H1 (cell line): ENCODE measurements around the gene GP2. TPM values are rescaled to one million over a fixed set of nuclear protein-coding genes. Genes with fewer than 3 reads are reported as not detected.

Experiments
- EZH2 ChIP-seq: fragments of 200-600 bp; sonication (generic); IDR thresholded peaks from 2 replicates; pipeline ENCODE4 v1.7.1; 2012; ENCODE audit warnings: low read depth, mild to moderate bottlenecking, moderate library complexity, low read length, inconsistent platforms; ENCODE audit not compliant: severe bottlenecking
- JUND ChIP-seq: IDR thresholded peaks from 2 replicates; pipeline ENCODE4 v1.6.1; 2011; ENCODE audit warnings: mild to moderate bottlenecking, improper control_type of control experiment, low read length
- TAF1 ChIP-seq: IDR thresholded peaks from 2 replicates; pipeline ENCODE4 v1.6.1; 2011; ENCODE audit warnings: mild to moderate bottlenecking, low read depth, low read length
- polyA plus RNA-seq, 7 experiments: library from polyadenylated mRNA; depleted of rRNA in 3 of 7; stranded (reverse) in 5 of 7; unstranded in 2 of 7; fragments of >200 nt in 5 of 7; fragments of 200-250 nt in 2 of 7; gene quantifications; 1 replicate in 5 of 7; 2 replicates in 1 of 7; 4 replicates in 1 of 7; pipeline versions ENCODE4 v1.2.1 to v1.2.3, GENCODE V29; 2011 to 2013; ENCODE audit warnings: missing spikeins in 2 of 7, mixed read lengths in 2 of 7
- total RNA-seq: library from RNA; stranded (reverse); fragmentation: NEBNext Ultra II Directional; extraction: Animal tissue kit (Norgen Biotek cat#: 25700); gene quantifications from 2 replicates; pipeline ENCODE4 v1.2.1, GENCODE V29; 2021

The GP2 gene
- total and polyA plus RNA-seq, 2 of the 8 experiments (the other 6 are each of a cell fraction or from before 2014, with no cell fraction given): not detected

DNA sequence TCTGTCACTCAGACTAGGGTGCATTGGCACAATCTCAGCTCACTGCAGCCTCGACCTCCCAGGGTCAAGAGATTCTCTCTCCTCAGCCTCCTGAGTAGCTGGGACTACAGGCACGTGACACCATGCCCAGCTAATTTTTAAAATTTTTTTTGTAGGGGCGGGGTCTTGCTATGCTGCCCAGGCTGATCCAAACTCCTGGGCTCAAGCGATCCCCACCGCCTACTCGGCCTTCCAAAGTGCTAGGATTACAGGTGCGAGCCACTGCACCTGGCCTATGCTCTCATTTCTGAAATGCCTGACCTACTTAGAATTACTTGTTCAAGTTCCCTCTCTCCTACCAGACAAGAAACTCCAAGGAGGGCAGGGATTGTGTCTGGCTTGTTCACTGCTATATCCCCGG lies 5.1 kb upstream of the GP2 start (continued):
- TF ChIP-seq EZH2 (no peak), TAF1 (no peak), JUND (no peak)
